Right atrium auricular region (tissue), 2 donors: Measurements from ENCODE around the gene SCFD2. TPM values are rescaled to one million over a fixed set of nuclear protein-coding genes. Genes with fewer than 3 reads are reported as not detected.

Source experiments
- DNase-seq: peaks from one replicate; pipeline ENCODE4 v3.0.0-alpha.2; 2019; ENCODE audit warnings: low spot score
- H3K27ac ChIP-seq, 2 donors: fragments of 200-600 bp; sonication (generic); 1 replicate in 1 of 2; 2 replicates in 1 of 2; pipeline ENCODE4 v1.5.1; 2016 to 2019
- H3K27me3 ChIP-seq, 2 donors: fragments of 200-600 bp; sonication (generic); one replicate each; pipeline versions ENCODE4 v1.5.1 to v1.6.0; 2017 to 2019
- H3K36me3 ChIP-seq: fragments of 200-600 bp; sonication (generic); one replicate; pipeline ENCODE4 v1.5.1; 2016
- H3K4me1 ChIP-seq, 2 donors: fragments of 200-600 bp; sonication (generic); one replicate each; pipeline versions ENCODE4 v1.5.1 to v1.6.0; 2017 to 2019
- H3K4me3 ChIP-seq, 2 donors: fragments of 200-600 bp; sonication (generic); 1 replicate in 1 of 2; 2 replicates in 1 of 2; pipeline ENCODE4 v1.5.1; 2017 to 2019; ENCODE audit warnings: mild to moderate bottlenecking in 1 of 2, moderate library complexity in 1 of 2
- H3K9me3 ChIP-seq, 2 donors: fragments of 200-600 bp; sonication (generic); one replicate each; pipeline ENCODE4 v1.5.1; 2019
- CTCF ChIP-seq, 2 donors: fragments of 200-600 bp; sonication (generic); IDR thresholded peaks; one replicate each; pipeline ENCODE4 v1.5.1; 2019; ENCODE audit warnings: antibody characterized with exemption in 2 of 2
- total RNA-seq, 2 donors: library from RNA; depleted of rRNA; stranded (reverse); fragments of >200 nt; gene quantifications; one replicate each; pipeline ENCODE4 v1.1.0, GENCODE V29; 2016

SCFD2 gene
- total RNA-seq, 2 donors from 2014 or later, result 8.1 to 9.4 TPM

GRCh38 chr4:53089936-53090729 is 275.7 kb downstream of the SCFD2 start:
- Histone ChIP-seq H3K9me3 (peaks cover 5 to 9% of the 10 kb centered on the region in 2 donors), H3K27ac (no peak overlapping the region), H3K4me1 (peaks cover 0 to 14% of the 10 kb centered on the region in 2 donors), H3K27me3 (no peaks in the 10 kb centered on the region), H3K36me3 (no peaks in the 10 kb centered on the region), H3K4me3 (no peak overlapping the region)
- no peak for DNase-seq
- no peak for TF ChIP-seq CTCF (IDR thresholded peaks at IDR 0.05)

DNA sequence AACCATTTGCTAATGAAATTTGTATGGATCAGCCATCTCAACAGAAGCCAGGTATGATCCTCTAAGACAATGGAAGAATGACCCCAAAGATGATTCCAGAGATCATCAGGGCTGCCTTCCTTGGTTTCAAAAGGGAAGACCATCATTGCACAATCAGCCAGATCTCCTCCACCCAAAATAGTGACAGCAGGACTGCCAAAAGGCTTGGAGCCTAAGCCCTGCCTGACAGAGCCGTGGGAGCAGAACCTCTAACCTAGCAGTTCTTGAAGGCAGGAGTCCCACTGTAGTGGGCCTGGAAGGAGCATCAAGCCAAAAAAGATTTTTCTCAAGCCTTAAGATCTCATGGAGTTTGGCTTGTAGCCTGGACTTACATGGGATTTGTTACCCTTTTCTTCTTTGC is 277.7 kb downstream of the SCFD2 start:
- H3K36me3 ChIP-seq, result no peaks in the 10 kb centered on the region
- H3K27me3 ChIP-seq, result no peaks in the 10 kb centered on the region
- no peak for DNase-seq
- no peak overlapping the region for H3K4me3 ChIP-seq
- peaks cover 5 to 13% of the 10 kb centered on the region in 2 donors for H3K9me3 ChIP-seq
- peaks cover 0 to 14% of the 10 kb centered on the region in 2 donors for H3K4me1 ChIP-seq
- H3K27ac ChIP-seq, result no peak overlapping the region
- no peak for TF ChIP-seq CTCF (IDR thresholded peaks at IDR 0.05)

- DNase-seq, result no peak
- no peaks in the 10 kb centered on the region for H3K4me1 ChIP-seq
- H3K27ac ChIP-seq, result no peak overlapping the region
- no peaks in the 10 kb centered on the region for H3K27me3 ChIP-seq
- no peaks in the 10 kb centered on the region for H3K9me3 ChIP-seq
- TF ChIP-seq CTCF (IDR thresholded peaks at IDR 0.05), result no peak
- H3K36me3 ChIP-seq, result no peaks in the 10 kb centered on the region
- no peak overlapping the region for H3K4me3 ChIP-seq
Observed at GRCh38 chr4:53076374-53076958, 289.4 kb downstream of the SCFD2 start.

DNA sequence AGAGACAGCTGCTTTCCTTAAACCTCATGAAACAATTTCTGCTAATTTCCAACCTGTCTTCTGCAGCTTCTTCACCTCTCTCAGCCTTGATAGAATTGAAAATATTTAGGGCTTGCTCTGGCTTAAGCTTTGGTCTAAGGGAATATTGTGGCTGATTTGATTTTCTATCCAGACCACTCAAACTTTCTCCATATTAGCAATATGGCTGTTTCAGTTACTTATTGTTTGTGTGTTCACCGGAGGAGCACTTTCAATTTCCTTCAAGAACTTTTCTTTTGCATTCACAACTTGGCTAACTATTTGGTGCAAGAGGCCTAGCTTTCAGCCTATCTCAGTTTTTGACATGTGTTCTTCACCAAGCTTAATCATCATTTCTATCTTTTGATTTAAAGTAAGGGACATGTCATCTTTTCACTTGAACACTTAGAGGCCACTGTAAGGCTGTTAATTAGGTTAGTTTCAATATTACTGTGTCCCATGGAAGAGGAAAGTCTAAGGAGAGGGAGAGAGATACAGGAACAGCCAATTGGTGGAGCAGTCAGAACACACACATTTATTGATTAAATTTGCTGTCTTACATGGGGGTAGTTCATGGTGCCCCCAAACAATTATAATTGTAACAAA is 290.6 kb downstream of the SCFD2 start:
- Histone ChIP-seq H3K9me3 (no peaks in the 10 kb centered on the region), H3K4me1 (no peaks in the 10 kb centered on the region), H3K4me3 (no peak overlapping the region), H3K27me3 (no peaks in the 10 kb centered on the region), H3K27ac (no peak overlapping the region), H3K36me3 (no peaks in the 10 kb centered on the region)
- TF ChIP-seq CTCF (IDR thresholded peaks at IDR 0.05), result no peak
- DNase-seq, result no peak

DNA sequence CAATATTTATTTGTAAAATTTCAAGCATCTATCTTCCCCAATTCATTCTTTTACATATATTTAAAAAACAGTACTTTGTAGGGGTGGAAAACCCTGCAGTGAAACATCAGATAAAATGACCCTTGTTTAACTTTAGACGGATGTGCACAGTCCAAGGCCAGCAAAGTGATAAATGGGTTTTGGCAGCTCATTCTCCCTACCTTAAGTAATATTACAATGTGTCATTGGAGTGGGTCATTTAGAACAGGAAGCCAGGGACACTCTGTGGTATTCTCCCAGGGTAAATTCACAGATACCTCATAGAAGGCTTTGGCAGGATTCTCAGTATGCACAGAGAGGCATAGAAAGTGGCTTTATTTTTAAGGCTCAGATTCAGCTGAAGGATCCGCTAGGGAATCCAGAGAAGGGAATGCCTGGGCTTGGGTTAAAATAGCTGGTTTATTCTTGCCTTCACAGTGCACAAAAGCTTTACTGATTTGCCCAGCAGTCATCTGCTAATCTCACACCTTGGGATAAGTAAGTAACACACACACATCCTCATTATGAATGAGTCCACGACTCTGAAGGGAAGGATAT is 297.0 kb downstream of the SCFD2 start:
- Histone ChIP-seq H3K27me3 (no peaks in the 10 kb centered on the region), H3K4me1 (no peaks in the 10 kb centered on the region), H3K9me3 (no peaks in the 10 kb centered on the region), H3K4me3 (no peak overlapping the region), H3K27ac (no peak overlapping the region), H3K36me3 (no peaks in the 10 kb centered on the region)
- DNase-seq, result no peak
- TF ChIP-seq CTCF (IDR thresholded peaks at IDR 0.05), result no peak
